ENCODE results near the gene CALML5.

Gene CALML5

DNA sequence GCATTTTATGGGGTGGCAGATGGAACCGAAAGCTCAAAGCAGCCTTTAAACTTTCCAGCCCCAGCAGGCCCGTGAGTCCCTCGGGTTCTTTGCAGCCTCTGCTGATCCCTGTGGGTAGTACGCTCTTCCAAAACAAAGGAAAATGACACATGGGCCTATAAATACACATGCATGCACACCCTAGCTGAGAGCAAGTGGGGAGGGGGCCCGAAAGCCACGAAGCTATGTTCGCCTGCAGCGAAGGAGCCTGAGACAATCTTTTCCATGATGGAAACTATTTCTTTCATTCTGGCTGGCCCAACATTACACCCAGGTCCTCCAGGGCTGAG, 32.2 kb downstream of the CALML5 start:
- in situ Hi-C loops (cut with MboI; ENCODE audit: low sequenced_read_pairs), result no loop called here

DNA sequence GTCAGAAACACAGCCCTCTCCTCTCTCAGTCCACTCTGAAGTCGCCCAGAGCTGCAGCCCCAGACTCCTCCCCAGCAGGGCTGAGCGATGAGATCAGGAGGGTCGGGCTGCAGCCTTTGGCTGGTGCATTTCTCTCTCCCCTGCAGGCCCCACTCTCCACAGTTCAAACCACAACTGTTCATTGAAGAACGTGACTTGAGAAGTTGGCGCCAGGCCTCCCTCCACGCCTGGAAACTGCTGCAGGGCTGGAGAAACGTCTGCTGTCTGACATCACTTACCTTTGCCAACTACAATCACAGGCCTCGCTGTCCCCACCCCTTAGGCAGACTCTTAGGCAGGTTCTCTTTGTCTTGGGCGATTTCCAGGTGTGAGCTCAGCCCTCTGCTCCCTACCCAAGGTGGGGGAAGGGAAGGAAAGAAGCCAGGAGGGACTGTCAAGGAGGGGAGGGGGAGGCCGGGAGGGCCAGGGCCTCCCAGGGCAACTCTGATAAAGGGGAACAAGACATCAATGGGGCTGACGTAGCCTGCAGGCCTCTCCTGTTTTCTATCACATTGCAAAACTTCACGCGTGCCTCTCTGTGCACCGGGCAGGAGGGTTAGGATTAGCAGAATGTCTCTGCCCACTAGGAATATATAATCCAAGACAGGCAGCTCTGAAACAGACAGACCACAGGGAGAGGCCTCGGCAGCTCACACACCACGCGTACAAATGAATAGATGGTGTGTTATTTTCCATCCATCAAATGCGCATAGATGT, 32.7 kb downstream of the CALML5 start:
- in situ Hi-C loops (cut with MboI; ENCODE audit: low sequenced_read_pairs), result no loop called here

DNA sequence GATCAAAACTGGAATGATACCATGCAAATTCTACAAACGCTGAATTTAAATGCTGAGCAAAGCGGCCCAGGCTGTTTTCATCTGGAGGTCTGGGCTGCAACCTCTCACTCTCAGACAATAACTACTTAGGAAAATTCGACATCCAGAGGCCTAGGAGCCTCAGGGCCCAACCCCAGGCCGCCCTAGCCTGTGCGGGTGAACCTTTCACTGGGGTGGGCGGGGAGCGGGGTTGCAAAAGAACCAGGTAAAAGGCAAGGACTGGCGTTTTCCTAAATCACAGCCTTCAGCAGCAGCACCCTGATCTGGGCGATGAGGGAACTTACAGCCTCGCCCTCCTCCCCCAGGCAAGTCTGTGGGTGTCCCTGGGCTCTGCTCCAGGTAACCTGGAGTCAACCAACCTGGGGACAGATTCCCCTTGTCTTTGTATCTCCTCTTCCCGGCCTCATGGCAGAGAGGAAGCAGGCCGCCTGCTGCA, 33.4 kb downstream of the CALML5 start:
- in situ Hi-C loops (cut with MboI; ENCODE audit: low sequenced_read_pairs), result no loop called here

DNA sequence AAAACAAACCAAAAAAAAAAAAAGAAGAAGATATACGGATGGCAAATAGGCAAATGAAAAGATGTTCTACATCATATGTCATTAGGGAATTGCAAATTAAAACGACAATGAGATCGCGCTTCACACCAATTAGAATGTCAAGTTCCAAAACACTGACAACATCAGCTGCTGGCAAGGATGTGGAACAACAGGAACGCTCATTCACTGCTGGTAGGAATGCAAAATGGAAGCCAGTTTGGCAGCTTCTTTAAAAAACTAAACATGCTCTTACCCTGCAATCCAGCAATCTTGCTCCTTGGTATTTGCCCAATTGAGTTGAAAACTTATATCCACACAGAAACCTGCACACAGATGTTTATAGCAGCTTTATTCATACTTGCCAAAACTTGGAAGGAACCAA, 34.8 kb downstream of the CALML5 start:
- in situ Hi-C loops (cut with MboI; ENCODE audit: low sequenced_read_pairs), result no loop called here

DNA sequence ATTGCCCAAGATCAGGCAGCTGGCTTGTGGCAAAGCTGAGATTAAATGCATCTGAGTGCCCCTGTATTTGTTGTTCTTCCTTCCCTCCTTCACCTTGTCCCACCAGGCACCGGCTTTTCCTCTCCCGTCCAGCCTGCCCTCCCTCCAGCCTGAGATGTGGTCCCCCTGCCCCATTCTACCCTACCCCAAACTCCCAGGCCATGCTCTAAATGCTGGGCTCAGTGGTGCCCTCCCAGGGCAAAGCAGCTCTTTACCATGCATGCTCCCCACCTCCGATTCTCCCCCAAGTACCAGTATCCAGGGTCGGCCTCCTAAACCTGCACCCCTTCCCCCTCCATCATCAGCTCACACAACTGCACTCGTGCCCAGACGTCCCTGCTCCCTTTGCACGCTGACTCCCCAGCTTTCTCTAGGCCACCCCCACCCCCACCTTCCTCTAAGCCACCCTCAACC, 36.5 kb downstream of the CALML5 start:
- in situ Hi-C loops (cut with MboI; ENCODE audit: low sequenced_read_pairs), result no loop called here

DNA sequence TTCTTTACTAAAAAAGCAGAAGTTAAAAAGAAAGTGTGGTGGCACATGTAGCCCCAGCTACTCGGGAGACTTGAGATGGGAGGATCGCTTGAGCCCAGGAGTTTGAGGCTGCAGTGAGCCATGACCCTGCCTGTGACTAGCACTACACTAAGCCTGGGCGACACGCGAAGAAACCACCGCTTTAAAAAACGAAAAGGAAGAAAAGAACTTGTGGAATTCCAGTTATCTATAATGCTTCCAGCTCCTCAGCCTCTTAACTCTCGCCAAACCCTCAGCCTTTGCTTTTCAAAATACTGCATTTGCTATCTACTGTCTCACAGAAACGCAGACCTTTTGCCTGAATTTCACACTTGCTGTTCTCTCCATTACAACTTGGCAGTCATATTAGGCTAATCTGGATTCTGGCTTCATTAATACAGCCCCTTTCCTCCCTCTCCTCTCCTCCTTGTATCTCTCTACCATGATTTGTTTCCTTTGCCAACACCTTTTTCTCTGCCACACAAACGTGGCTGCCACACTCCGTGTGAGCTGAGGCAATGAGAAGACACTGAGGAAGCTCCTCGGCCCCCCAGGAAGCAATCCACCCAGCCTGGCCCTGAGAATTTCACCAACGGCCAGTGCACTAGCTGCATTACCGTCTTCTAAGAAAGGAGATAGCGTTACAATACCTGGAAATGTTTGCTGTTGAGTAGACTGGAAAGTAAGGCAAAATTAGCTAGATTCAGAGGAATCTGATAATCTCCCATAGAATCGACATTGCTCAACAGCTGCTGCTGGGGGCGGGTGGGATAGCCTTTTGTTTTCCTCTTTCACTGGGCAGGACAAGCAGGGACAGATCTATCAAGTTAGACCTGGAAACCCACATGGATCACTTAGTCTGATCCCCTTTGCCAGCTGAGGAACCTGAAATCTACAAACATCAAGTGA, 37.2 kb downstream of the CALML5 start:
- in situ Hi-C loops (cut with MboI; ENCODE audit: low sequenced_read_pairs), result no loop called here

DNA sequence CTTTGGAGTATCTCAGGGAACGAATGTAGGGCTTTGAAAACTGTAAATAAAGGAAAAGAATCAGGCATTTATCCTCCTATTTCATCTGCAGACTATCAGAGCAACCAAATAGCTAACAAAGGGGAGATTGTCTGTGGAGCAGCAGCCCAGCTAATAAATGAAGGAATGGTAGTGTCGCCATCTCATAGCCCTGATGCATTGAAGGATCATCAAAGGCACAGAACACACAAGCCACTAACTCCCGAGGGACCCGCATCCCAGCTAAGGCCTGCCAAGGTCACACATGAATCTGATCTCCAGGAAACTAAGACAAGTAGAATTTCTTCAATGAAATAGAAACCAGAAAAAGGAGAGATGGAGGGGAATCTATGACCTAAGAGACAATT, 38.2 kb downstream of the CALML5 start:
- in situ Hi-C loops (cut with MboI; ENCODE audit: low sequenced_read_pairs), result no loop called here

DNA sequence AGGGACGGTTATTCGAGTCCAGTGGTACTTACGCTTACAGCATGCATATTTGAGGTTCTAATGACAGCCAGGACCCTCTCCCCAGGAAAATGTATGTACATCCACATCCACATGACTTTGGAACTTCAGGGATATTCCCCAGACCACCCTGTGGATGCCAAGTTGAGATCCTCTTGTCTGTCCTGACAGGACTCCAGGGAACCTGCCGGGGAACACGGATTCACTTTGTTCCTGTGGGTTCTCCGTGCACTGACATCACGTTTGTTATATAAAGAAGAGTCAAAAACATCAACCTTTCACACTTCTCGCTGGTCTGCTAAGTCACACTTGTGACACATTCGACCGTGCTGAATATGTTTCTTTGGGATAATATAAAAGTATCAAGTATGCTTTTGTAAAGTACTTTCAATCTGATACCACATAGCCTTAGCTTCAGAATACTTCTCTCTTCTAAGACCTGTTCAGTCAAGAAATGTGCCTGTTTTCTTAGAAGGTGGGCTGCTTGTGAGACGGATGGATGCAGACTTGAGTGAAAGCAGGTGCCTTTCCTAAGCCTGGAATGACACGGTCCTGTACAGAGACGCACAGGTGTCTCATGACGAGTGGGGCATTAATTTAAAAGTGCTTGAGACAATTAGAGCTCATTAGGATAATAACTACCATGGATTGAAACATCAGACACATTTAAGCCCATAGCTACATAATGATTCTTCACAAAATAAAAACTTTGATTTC, 38.7 kb downstream of the CALML5 start:
- in situ Hi-C loops (cut with MboI; ENCODE audit: low sequenced_read_pairs), result no loop called here

DNA sequence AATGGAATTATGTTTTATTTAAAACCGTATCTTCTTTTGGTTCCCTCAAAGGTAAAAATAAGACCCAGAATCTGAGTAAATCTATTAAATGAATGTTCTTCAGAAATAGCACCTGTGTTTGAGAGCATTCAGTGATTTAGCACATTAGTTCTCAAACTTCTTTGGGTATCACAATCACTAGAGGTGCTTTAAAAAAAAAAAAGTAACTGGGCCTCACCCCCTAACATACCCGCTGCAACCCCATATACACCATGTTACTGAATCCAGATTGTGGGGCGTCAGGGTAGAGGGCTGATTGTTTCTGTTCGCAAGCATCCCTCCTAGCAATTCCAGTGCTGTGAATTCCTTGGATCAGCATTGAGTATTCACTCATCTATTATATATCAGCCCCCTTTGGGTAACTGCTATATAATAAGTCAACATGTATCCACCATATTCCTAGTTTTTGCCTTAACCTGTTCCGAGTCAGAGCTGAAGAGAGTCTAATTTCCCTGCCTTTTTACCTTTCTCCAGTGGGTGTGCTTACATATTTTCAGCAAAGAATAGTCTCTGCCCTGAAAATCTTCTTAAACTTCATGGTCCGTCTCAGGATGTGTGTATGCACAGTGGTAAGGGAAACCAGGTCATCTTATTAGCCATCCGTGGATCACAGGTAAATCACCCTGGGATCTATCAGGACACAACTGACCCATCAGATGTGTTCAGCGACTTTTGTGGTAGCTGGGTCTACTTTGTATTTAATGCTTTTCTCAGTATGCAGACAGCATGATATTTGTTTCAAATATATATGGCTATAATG, 40.2 kb downstream of the CALML5 start:
- in situ Hi-C loops (cut with MboI; ENCODE audit: low sequenced_read_pairs), result no loop called here

DNA sequence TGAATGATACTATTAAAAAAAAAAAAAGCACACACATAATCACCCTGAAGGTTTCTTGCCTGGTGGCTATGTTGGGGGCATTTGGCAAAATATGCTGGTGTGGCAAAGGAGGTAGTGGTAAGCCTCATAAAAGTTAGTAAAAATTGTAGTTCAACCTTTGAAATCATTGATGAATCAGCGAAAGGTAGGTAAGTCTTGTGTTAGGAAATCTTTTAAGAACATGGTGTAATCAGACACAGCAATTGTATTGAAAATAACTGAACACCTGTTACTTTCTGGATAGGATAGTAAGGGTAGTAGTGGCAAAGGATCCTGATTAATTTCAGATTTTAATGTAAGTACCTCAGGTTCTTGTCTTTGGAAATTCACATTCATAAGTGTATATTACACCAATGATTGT, 40.9 kb downstream of the CALML5 start:
- in situ Hi-C loops (cut with MboI; ENCODE audit: low sequenced_read_pairs), result no loop called here

DNA sequence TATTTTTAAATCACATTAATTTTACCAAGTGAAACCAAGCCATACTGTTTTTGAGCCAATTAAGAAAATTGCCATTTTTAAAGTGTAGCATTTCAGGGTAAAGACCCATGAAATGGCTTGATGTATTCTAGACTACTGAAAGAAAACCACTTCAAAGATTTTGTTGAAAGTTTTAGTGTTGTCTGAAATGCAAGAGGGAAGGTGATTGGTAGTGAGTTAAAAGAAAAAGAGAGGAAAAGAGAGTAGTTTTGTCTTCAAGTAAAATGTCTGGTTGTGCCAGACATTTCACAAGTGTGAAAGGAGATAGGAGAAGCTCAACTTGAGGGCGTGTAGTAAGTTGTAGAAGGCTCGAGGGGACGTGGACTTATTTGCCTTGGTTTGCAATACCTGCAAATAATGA, 41.6 kb downstream of the CALML5 start:
- in situ Hi-C loops (cut with MboI; ENCODE audit: low sequenced_read_pairs), result no loop called here

DNA sequence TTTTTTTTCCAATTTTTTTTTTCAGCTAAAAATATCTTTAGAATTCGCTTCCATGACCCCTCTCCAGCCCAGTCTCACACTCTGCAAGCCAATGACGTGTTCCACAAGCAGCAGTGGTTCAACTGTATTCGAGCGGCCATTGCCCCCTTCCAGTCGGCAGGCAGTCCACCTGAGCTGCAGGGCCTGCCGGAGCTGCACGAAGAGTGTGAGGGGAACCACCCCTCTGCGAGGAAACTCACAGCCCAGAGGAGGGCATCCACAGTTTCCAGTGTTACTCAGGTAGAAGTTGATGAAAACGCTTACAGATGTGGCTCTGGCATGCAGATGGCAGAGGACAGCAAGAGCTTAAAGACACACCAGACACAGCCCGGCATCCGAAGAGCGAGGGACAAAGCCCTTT, 42.8 kb downstream of the CALML5 start:
- in situ Hi-C loops (cut with MboI; ENCODE audit: low sequenced_read_pairs), result no loop called here

DNA sequence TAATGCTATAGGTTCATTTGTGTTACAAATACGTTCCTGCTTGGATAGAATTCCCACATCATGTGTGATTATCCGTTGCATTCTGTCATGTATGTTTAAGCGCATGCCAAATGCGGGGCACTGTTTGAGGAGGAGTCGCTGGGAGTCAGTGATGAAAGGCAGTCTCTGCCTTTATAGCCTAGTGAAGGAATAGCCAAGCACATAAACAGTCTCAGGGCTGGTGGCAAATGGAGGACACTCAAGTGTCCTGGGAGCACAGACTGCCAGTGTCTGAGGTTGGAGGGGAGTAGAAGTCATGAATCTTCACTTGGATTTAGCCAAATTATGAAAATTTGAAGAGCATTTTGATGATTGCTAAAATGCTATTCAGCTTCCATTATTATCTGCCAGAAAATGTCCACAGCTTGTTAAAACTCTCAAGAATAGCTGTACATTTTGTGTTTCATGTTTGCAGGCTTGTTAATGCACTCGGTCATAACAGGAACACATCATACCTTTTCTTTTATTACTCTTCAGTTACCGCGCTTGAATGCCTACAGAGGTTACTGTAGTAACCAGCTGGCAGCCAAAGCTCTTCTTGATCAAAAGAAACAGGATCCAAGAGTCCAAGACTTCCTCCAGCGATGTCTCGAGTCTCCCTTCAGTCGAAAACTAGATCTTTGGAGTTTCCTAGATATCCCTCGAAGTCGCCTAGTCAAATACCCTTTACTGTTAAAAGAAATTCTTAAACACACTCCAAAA, 45.5 kb downstream of the CALML5 start:
- in situ Hi-C loops (cut with MboI; ENCODE audit: low sequenced_read_pairs), result no loop called here

DNA sequence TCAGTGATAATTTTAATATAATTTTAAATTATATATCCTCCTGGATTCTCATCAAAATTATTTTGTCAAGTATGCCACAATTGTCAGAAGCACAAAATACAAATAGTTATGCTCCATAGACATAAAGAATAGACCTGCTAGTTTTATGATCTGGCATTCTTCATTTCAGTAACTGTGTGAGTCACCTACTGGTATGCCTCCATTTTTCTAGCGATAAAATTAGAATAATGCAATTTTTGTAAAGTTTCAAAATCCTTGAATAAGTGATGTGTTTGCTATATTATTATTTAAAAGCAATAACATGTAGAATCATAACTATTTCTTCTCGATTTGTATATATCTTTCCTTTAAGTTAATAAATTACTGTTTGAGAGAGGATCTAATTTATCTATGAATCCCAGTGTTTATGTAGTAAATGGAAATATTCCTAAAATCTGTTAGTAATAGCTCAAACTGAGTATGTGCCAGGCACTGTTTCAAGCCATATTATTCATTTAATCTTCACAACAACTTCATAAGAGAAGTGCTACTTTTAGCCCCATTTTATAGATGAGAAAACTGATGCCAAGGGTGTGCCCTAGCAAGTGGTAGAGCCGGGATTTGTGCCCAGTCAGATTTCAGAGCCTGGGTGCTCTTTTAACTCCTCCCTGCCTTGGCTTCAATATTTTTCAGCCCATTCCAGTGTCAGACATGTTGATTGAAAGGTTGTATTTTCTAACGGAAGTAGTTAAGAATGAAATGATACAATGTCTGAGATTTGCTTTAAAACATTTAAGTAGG, 48.6 kb downstream of the CALML5 start:
- in situ Hi-C loops (cut with MboI; ENCODE audit: low sequenced_read_pairs), result no loop called here

DNA sequence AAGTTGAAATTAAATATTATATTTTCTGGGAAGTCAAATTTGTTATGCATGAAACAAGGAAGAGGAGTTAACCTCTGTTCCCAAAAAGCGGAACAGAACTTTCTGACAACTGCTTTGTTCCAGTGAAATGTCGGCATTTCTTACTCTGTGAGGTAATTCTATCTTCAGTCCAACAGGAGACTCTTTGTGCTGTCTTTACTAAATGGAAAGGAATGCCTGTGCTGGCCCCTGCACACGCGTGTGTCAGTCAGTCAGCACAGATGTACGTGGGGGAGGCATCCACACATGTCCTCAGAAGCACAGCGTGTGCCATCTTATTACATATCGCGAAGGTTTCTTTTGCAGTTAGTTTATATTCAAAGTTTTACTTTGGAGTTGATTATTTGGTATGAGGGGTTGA, 49.5 kb downstream of the CALML5 start:
- in situ Hi-C loops (cut with MboI; ENCODE audit: low sequenced_read_pairs), result loop anchor here (10.0 kb wide), 1 partner anchor 175 kb away; no protein-coding TSS in a partner anchor

DNA sequence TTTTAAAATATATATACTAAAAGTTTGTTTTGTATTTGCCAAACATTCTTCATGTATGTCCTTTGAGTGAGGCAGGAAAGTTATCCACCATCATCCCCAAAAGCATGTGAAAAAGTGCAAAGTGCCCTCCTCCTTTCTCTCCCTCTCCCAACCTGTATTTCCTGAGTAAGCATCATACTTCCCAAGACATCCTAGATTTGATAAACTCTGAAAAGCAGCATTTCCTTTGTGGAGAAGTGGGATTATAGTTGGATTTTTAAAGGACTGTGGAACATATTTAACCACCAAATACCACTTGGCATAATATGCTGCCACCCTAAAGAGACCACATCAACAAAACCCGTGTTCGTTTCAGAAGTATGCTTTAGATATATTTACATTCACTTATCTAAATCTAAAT, 50.1 kb downstream of the CALML5 start:
- in situ Hi-C loops (cut with MboI; ENCODE audit: low sequenced_read_pairs), result loop anchor here (10.0 kb wide), 1 partner anchor 176 kb away; no protein-coding TSS in a partner anchor
